DMS79 (cell line): ENCODE measurements around the gene MET.
A peak's percentile ranks its signal among the peaks of the same experiment; 100 is the strongest.
"Not testable (repeated sequence)": the region's sequence is repeated elsewhere in the genome, so short reads cannot be mapped to it uniquely, and the experiment has no call there.

Experiments
- DNase-seq: peaks from one replicate; lab custom pipeline; 2025; lab: John Stamatoyannopoulos, UW

The MET gene

DNA sequence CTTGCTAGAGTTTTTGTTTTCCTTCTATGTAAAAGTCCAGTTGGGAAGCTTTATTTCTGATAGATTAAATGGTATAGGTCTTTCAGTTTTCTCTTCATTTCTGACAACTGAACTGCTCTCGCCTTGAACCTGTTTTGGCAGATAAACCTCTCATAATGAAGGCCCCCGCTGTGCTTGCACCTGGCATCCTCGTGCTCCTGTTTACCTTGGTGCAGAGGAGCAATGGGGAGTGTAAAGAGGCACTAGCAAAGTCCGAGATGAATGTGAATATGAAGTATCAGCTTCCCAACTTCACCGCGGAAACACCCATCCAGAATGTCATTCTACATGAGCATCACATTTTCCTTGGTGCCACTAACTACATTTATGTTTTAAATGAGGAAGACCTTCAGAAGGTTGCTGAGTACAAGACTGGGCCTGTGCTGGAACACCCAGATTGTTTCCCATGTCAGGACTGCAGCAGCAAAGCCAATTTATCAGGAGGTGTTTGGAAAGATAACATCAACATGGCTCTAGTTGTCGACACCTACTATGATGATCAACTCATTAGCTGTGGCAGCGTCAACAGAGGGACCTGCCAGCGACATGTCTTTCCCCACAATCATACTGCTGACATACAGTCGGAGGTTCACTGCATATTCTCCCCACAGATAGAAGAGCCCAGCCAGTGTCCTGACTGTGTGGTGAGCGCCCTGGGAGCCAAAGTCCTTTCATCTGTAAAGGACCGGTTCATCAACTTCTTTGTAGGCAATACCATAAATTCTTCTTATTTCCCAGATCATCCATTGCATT is 27.1 kb downstream of the MET start:
- DNase-seq, result peak; percentile 80

DNA sequence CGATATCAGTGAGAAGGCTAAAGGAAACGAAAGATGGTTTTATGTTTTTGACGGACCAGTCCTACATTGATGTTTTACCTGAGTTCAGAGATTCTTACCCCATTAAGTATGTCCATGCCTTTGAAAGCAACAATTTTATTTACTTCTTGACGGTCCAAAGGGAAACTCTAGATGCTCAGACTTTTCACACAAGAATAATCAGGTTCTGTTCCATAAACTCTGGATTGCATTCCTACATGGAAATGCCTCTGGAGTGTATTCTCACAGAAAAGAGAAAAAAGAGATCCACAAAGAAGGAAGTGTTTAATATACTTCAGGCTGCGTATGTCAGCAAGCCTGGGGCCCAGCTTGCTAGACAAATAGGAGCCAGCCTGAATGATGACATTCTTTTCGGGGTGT is 27.7 kb downstream of the MET start:
- no peak for DNase-seq

DNA sequence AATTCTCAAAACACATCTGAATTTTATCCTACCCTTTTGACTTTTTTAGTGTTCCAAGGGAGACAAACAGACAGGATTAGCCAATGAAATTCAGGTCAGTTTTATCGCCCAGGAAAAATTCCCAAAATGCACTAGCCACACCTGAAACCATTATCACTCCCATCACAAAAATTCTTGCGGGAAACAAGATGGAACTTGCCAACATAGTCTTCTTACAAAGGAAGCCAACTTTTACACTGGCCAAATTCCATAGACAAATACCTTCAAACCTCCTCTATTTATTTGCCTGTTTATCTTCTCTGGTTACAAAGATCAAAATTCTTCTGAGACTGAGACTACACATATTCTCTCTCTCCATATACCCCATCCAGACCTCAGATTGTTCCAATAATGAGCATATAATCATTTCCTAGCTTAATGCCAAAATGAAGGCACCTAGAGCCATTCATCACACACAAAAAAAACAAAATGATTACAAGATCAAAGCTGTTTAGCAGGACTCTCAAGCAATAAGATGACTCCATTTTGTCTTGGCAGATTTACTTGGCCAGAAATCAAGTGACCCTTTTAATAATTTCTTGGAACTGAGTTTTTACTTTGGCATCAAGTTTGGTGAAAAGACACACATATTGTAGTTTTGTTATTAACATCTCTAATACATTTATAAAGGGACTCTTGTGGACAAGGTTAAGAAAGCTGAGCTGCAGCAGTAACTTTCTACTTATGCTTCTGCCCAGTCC is 30.2 kb downstream of the MET start:
- peak; percentile 72 for DNase-seq

GRCh38 chr7:116704650-116705228 is 32.7 kb downstream of the MET start:
- no peak for DNase-seq

- DNase-seq, result no peak
Observed at GRCh38 chr7:116705419-116705818, 33.4 kb downstream of the MET start.

DNA sequence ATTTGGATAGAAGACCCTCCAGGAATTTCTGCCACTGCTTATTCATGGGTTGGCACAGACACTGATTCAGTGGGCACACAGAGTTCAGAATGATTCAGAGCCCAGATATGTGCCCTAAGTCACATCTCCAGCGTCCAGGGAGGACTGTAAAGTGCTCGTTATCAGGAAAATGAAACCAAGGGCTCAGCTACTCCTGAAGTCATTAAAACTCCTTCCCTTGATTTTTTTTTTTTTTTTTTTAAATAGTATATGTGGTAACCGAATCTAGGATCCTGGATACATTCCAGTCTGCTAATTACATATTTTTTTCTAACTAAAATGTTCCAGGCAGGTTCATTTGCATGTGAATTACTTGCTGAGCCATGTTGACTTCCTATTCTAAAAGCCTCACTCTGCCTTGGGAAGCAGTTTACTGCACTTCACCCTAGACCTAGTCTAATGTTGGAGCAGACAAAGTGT is 34.7 kb downstream of the MET start:
- DNase-seq, result peak; percentile 23

- DNase-seq, result no peak
Observed at GRCh38 chr7:116707289-116707688, 35.3 kb downstream of the MET start.

GRCh38 chr7:116708248-116708647 is 36.3 kb downstream of the MET start:
- DNase-seq, result no peak

DNA sequence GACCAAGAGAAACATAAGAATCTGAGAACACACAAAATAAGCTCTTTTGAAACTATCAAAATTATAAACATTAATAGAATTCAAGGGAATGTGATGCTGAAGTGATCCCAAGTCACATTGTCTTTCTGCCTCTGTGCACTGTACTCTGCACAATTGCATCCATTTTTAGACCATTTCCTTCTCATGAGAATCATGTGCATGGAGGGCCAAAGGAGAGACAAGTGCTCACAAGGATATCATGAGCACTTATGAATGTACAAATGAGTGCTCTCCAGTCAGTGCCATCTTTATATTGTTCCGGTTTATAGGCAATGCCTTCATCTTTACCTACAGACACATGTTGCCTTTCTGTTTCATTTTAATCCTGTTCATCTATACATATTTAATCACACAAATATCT is 36.9 kb downstream of the MET start:
- DNase-seq, result no peak

DNA sequence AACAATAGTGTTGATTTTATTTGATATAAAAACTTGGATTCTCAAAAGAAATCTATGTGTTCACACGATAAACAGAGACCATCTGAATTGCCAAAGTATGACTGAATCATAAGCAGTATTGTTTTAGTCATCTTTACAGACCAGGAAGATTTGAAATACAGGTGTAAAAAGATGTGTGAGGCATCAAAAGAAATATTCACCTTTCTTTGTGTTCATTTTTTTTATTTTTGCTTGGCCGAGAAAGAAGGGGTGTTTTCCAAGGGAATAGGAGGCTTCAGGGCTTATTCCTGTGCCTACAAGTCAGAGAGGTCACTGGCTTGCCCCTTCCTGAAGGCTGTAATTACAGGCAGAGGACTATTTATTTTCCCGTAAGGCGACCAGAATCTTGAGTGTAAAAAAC is 37.3 kb downstream of the MET start:
- no peak for DNase-seq

DNA sequence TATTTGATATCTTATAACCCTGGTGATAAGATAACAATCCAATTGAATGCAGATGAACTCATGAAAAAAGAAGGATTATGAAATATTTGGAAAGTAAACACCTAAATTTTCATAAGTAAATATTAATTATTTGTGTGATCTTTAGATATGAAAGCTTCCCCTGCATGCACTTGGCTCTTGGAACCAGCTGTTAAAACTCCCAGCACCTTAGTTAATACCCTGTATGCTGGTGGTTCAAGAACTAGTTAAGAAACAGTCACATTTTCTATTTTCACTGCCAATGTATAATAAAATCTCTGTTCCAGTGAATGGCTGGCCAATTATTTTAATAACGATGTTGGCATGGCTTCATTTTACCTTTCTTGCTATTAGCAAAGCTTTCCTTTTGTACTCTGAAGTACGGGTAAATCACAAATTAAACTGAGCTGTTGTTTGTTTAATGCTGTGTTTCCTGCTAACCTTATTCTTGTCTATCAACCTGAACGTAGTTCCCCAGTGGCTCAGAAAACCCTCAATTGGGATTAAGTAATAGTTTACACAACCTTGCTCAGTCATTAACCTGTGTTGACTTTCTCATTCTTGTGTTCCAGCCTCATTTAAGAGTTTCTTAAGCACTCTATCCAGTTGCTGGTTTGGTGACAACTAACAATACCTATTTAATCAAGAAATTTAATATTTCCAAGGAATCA is 38.9 kb downstream of the MET start:
- DNase-seq, result peak; percentile 99

GRCh38 chr7:116711790-116712189 is 39.8 kb downstream of the MET start:
- no peak for DNase-seq

- no peak for DNase-seq
Observed at GRCh38 chr7:116713500-116713899, 41.5 kb downstream of the MET start.

DNA sequence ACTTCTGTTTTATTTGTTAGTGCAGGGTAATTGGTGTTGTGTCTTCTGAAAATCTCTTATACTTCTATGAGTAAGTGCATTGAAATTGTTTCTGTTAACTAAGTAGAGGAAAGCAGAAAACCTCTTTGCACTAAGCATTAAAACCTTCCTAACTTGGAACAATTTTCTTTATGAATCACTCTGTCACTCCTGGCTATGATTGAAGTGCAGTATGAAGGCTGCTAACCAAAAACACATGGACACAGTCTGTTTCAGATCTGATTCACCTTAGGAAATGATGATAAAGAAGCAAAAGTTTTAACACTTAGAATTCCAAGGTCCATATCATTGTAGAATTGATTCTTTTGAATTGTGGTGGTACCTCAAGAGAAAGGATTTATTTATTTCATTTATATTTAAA is 41.9 kb downstream of the MET start:
- DNase-seq, result no peak

DNA sequence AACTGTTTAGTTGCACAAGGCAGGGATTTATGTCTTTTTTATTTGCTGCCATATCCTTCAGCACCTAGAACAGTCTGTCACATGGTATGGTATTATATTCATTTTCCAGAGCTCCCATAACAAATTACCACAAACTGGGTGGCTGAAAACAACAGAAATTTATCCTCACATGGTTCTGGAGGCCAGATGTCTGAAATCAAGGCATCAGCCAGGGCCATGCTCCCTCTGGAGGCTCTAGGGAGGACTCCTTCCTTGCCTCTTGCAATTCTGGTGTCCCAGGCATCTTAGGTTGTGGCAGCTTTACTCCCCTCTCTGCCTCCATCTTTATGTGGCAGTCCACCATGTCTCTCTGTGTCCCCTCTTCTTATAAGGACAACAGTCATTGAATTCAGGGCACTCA is 43.1 kb downstream of the MET start:
- DNase-seq, result no peak

- DNase-seq, result no peak
Observed at GRCh38 chr7:116717137-116717536, 45.1 kb downstream of the MET start.

DNA sequence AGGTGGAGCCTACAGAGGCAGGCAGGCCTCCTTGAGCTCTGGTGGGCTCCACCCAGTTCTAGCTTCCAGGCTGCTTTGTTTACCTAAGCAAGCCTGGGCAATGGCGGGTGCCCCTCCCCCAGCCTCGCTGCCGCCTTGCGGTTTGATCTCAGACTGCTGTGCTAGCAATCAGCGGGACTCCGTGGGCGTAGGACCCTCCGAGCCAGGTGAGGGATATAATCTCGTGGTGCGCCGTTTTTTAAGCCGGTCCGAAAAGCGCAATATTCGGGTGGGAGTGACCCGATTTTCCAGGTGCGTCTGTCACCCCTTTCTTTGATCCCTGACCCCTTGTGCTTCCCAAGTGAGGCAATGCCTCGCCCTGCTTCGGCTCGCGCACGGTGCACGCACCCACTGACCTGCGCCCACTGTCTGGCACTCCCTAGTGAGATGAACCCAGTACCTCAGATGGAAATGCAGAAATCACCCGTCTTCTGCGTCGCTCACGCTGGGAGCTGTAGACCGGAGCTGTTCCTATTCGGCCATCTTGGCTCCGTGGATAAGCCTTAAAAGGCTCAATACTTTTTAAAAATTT is 52.0 kb downstream of the MET start:
- not testable (repeated sequence) for DNase-seq

- DNase-seq, result no peak
Observed at GRCh38 chr7:116724560-116725231, 52.7 kb downstream of the MET start.

DNA sequence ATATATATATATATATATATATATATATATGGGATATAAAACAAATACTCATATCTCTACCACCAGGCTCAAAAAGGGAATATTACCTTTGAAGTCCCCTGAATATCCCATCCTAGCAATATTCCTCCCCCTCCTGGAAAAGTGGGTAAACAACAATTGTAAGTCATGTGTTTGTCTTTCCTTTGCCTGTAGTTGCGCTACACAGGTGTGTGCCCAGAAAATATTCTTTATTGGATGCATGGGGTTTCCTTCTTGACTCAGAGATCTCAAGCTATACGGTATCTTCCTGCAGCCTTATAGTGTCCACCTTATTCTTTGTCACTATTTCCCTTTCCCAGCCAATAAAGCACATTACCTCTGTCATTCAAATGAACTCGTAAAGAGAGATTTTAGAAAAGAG is 54.2 kb downstream of the MET start:
- no peak for DNase-seq

GRCh38 chr7:116726713-116727431 is 54.9 kb downstream of the MET start:
- DNase-seq, result no peak

GRCh38 chr7:116727432-116728009 is 55.5 kb downstream of the MET start:
- DNase-seq, result no peak
